HK-2 (cell line): ENCODE measurements around the gene ADGRG6.
"Not testable (repeated sequence)": the region's sequence is repeated elsewhere in the genome, so short reads cannot be mapped to it uniquely, and the experiment has no call there.

Experiments
- DNase-seq: peaks from one replicate; pipeline ENCODE4 v3.0.0-alpha.2; 2018; ENCODE audit not compliant: unreplicated experiment

The ADGRG6 gene

DNA sequence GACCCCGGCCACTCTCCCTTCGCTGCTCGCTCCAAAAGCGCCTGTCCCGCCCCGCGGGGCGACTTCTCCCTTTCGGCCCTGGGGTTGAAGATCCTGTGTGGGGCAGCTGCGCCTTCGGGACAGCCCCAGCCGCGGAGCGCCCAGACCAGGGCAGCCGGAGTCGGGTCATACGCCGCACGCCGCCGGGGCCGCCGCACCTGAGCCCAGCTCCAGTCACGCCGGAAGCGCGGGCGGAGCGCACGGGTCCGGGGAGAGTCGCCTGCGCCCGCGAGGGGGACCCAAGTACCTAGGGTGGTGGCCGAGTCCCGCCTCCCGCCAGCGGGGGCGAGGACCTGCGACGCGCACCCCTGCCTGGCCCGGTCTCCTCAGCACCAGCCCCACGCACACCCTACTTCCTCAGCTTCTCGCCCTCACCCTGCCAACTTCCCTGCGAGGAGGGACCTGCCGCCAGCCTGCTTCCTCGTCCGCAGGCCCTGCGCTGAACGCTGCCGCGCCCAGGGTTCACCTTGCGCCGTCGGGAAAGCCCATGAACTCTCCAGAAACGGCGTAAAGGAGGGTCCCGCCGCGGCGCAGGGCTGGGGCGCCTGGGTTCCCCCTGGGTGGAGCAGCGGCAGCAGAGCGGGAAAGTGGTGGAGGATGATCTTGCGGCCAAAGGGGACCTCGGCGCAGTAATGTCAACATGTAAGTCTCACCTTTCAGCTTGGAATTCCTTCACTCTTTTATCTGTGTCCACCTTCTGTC is at the start of gene ADGRG6:
Gene ADGRG6, plus strand, starts transcription at position 357 of the 741 bp plus-strand sequence. Its CDS starts 323 bp downstream, at position 680.
- peak; percentile 82 for DNase-seq

GRCh38 chr6:142254513-142254912 is 47.3 kb upstream of the ADGRG6 start:
- no peak for DNase-seq

DNA sequence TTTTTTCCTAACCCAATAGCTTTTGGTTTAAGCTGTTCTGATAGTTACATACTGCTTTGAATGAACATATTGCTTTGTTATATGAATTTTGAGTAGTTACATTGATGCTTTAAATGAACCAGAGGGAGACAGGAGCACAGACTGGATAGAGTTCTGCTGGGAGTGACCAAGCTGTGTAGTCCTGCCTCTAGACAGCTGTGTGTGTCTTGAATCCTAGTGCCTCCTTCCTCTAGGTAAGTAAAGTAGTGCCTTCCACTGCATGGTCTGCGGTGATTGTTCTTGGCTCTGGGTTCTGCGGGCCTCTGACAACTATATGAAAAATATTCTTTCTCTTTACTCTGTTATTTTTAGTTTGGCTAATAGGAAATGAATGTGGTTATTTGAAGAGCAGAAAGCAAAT is 46.0 kb upstream of the ADGRG6 start:
- no peak for DNase-seq

GRCh38 chr6:142258305-142258704 is 43.5 kb upstream of the ADGRG6 start:
- no peak for DNase-seq

DNA sequence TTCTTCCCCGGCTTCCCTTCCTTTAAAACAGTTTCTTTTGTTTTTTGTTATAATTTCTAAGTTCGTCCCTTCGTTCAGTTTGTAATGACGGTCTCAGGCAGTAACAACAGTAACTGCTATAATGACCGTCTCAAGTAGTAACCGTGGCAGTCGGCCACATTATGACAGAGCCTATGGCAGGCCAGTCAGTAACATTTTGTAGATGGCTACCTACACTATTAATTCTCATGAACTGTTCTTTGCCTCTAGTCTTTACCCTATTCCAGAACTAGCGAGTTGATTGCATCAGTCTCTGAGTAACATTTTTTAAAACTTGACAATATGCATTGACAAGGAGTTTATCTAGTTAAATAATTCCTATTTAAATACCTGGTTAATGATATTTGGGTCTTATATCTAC is 43.0 kb upstream of the ADGRG6 start:
- no peak for DNase-seq

DNA sequence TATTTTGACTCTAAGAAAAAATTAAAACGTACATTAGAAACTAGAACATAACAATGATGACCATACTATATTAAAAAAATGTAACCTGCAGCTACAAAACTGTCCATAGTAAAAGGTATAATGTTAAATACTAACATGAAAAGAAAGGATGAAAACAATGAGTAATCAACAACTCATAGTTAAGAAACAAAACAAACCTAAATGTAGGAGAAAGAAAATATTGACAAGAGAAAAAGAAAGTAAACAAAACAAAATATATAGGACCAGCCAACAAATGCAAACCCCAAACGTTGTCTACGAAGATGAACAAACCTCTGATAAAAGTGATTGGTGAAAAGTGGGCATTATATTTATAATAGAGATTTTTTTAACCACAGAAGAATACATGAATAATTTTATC is 41.1 kb upstream of the ADGRG6 start:
- DNase-seq = no peak

DNA sequence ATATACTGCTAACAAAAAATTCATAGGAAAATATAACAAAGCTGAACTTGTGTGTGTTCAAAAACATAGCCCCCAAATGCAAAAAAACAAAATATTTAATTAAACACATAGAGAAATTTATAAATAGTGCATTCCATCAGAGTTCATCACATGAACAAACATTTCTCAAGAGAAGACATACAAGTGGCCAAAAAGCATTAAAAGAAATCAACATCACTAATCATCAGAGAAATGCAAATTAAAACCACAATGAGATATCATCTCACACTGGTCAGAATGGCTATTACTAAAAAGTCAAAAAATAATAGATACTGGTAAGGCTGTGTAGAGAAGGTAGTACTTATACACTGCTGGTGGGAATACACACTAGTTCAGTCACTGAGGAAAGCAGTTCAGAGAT is 39.6 kb upstream of the ADGRG6 start:
- no peak for DNase-seq

GRCh38 chr6:142265476-142265875 is 36.3 kb upstream of the ADGRG6 start:
- DNase-seq = no peak

GRCh38 chr6:142266060-142266459 is 35.7 kb upstream of the ADGRG6 start:
- DNase-seq = no peak

DNA sequence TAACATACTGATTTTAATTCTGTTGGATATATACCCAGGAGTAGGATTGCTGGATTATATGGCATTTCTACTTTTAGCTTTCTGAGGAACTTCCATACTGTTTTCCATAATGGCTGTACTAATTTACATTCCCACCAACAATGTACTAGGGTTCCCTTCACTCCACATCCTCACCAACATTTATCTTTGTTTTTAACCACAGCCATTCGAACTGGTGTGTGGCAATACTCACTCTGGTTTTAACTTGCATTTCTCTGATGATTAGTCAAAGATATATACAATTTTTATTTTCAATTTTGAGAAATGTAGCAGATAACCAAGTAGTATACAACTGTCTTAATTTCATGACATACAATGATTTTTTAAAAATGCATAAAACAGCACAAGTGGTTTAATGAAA is 30.3 kb upstream of the ADGRG6 start:
- DNase-seq = no peak

GRCh38 chr6:142274656-142275055 is 27.2 kb upstream of the ADGRG6 start:
- no peak for DNase-seq

- DNase-seq = peak; percentile 29
These were observed 26.4 kb upstream of the ADGRG6 start for GRCh38 chr6:142275236-142276006.

DNA sequence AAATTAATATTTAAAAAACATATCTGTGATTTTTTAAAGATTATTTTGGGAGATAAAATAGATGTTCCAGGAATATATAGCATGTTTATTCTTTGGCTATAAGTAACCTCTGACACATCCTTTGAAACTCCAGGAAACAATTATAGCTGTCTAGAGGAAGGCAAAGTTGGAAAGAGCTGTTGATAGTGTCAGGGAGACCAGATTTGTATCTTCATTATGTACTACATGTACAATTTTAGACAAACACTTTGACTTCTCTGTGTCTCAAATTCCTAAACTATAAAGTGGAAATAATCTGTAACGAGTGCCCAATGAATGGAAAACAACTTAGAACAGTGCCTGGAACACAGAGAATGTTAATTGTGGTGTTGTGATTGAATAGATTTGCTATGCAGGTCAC is 25.6 kb upstream of the ADGRG6 start:
- no peak for DNase-seq

GRCh38 chr6:142279350-142280180 is 22.2 kb upstream of the ADGRG6 start:
- no peak for DNase-seq

- no peak for DNase-seq
These were observed 21.5 kb upstream of the ADGRG6 start for GRCh38 chr6:142280265-142280664.

GRCh38 chr6:142280927-142281326 is 20.9 kb upstream of the ADGRG6 start:
- DNase-seq = no peak

DNA sequence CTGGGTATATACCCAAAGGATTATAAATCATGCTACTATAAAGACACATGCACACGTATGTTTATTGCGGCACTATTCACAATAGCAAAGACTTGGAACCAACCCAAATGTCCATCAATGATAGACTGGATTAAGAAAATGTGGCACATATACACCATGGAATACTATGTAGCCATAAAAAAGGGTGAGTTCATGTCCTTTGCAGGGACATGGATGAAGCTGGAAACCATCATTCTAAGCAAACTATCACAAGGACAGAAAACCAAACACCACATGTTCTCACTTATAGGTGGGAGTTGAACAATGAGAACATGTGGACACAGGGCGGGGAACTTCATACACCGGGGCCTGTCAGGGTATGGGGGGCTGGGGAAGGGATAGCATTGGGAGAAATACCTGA is 18.7 kb upstream of the ADGRG6 start:
- not testable (repeated sequence) for DNase-seq

DNA sequence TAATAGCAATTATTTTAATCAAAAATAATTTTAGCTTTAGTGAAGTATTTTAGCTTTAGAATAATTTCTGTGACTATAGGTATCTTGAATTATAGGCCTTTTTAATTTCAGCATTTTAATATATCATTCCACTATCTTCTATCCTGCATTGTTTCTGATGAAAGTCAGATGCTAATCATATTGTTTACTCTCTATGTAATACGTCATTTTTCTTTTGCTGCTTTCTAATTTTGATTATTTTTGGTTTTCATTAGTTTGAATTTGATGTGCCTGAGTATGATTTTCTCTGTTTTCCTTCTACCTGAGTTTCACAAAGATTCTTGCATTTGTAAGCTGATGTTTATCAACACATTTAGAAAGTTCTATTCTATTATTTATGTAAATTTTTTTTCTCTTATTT is 17.4 kb upstream of the ADGRG6 start:
- no peak for DNase-seq

- DNase-seq = no peak
These were observed 16.3 kb upstream of the ADGRG6 start for GRCh38 chr6:142285235-142286087.

- no peak for DNase-seq
These were observed 15.8 kb upstream of the ADGRG6 start for GRCh38 chr6:142286088-142286409.

GRCh38 chr6:142289687-142290086 is 12.1 kb upstream of the ADGRG6 start:
- DNase-seq = no peak

DNA sequence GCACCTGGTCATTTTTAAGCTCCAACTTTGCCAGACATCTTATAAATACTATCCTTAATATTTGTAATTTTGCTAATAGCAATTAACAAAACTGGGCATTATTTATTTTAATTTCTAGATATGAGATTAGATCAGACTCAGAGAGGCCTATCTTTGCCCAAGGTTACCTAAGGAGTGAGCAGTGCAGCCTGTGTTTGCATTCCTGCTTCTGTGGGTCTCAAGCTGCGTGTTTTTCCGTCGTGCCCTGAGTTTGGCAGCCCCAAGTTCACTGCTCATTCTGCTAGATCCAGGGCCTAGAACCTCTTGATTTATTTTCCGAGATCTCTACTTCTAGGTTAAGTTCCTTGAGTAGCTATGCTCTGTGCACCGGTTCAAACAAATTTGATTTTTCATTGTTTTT is 11.0 kb upstream of the ADGRG6 start:
- no peak for DNase-seq
